ENCODE data around the gene SYTL5. TPM values are rescaled to one million over a fixed set of nuclear protein-coding genes. Genes with fewer than 3 reads are reported as not detected.

The SYTL5 gene
- total RNA-seq, 1 experiment from 2014 or later = not detected

- in situ Hi-C loops (cut with HindIII; ENCODE audit: low pct_unique_long_range_greater_than_20kb, low sequenced_read_pairs) = no loop called here
- DNase-seq (ENCODE audit: low read depth) = no peak
Observed at GRCh38 chrX:38079463-38079862, 73.1 kb downstream of the SYTL5 start.

GRCh38 chrX:38080808-38081207 is 74.5 kb downstream of the SYTL5 start:
- in situ Hi-C loops (cut with HindIII; ENCODE audit: low pct_unique_long_range_greater_than_20kb, low sequenced_read_pairs) = no loop called here
- DNase-seq (ENCODE audit: low read depth) = no peak

- in situ Hi-C loops (cut with HindIII; ENCODE audit: low pct_unique_long_range_greater_than_20kb, low sequenced_read_pairs) = no loop called here
- no peak for DNase-seq (ENCODE audit: low read depth)
Observed at GRCh38 chrX:38081909-38082308, 75.6 kb downstream of the SYTL5 start.

GRCh38 chrX:38082309-38082708 is 76.0 kb downstream of the SYTL5 start:
- in situ Hi-C loops (cut with HindIII; ENCODE audit: low pct_unique_long_range_greater_than_20kb, low sequenced_read_pairs) = no loop called here
- no peak for DNase-seq (ENCODE audit: low read depth)

GRCh38 chrX:38085813-38086212 is 79.5 kb downstream of the SYTL5 start:
- no peak for DNase-seq (ENCODE audit: low read depth)
- in situ Hi-C loops (cut with HindIII; ENCODE audit: low pct_unique_long_range_greater_than_20kb, low sequenced_read_pairs) = no loop called here

- in situ Hi-C loops (cut with HindIII; ENCODE audit: low pct_unique_long_range_greater_than_20kb, low sequenced_read_pairs) = no loop called here
- no peak for DNase-seq (ENCODE audit: low read depth)
Observed at GRCh38 chrX:38086451-38087215, 80.3 kb downstream of the SYTL5 start.

GRCh38 chrX:38087594-38087993 is 81.2 kb downstream of the SYTL5 start:
- in situ Hi-C loops (cut with HindIII; ENCODE audit: low pct_unique_long_range_greater_than_20kb, low sequenced_read_pairs) = no loop called here

GRCh38 chrX:38089173-38089982 is 83.0 kb downstream of the SYTL5 start:
- in situ Hi-C loops (cut with HindIII; ENCODE audit: low pct_unique_long_range_greater_than_20kb, low sequenced_read_pairs) = no loop called here
- no peak for DNase-seq (ENCODE audit: low read depth)

More at GRCh38 chrX:38087594-38087993, 81.2 kb downstream of the SYTL5 start:
- DNase-seq (ENCODE audit: low read depth) = no peak

- in situ Hi-C loops (cut with HindIII; ENCODE audit: low pct_unique_long_range_greater_than_20kb, low sequenced_read_pairs) = no loop called here
- peak; percentile 13 for DNase-seq (ENCODE audit: low read depth)
Observed at GRCh38 chrX:38095971-38096529, 89.7 kb downstream of the SYTL5 start.

GRCh38 chrX:38099688-38100087 is 93.3 kb downstream of the SYTL5 start:
- in situ Hi-C loops (cut with HindIII; ENCODE audit: low pct_unique_long_range_greater_than_20kb, low sequenced_read_pairs) = no loop called here
- DNase-seq (ENCODE audit: low read depth) = no peak

GRCh38 chrX:38102240-38102639 is 95.9 kb downstream of the SYTL5 start:
- in situ Hi-C loops (cut with HindIII; ENCODE audit: low pct_unique_long_range_greater_than_20kb, low sequenced_read_pairs) = no loop called here
- no peak for DNase-seq (ENCODE audit: low read depth)

GRCh38 chrX:38102875-38103274 is 96.5 kb downstream of the SYTL5 start:
- in situ Hi-C loops (cut with HindIII; ENCODE audit: low pct_unique_long_range_greater_than_20kb, low sequenced_read_pairs) = no loop called here
- no peak for DNase-seq (ENCODE audit: low read depth)

GRCh38 chrX:38103857-38104812 is 97.8 kb downstream of the SYTL5 start:
- no peak for DNase-seq (ENCODE audit: low read depth)
- in situ Hi-C loops (cut with HindIII; ENCODE audit: low pct_unique_long_range_greater_than_20kb, low sequenced_read_pairs) = no loop called here

- in situ Hi-C loops (cut with HindIII; ENCODE audit: low pct_unique_long_range_greater_than_20kb, low sequenced_read_pairs) = no loop called here
Observed at GRCh38 chrX:38105216-38105725, 98.9 kb downstream of the SYTL5 start.

GRCh38 chrX:38106991-38107655 is 100.8 kb downstream of the SYTL5 start:
- no peak for DNase-seq (ENCODE audit: low read depth)
- in situ Hi-C loops (cut with HindIII; ENCODE audit: low pct_unique_long_range_greater_than_20kb, low sequenced_read_pairs) = no loop called here

More at GRCh38 chrX:38105216-38105725, 98.9 kb downstream of the SYTL5 start:
- DNase-seq (ENCODE audit: low read depth) = no peak

GRCh38 chrX:38108364-38108763 is 102.0 kb downstream of the SYTL5 start:
- in situ Hi-C loops (cut with HindIII; ENCODE audit: low pct_unique_long_range_greater_than_20kb, low sequenced_read_pairs) = no loop called here
- DNase-seq (ENCODE audit: low read depth) = no peak

- in situ Hi-C loops (cut with HindIII; ENCODE audit: low pct_unique_long_range_greater_than_20kb, low sequenced_read_pairs) = no loop called here
- no peak for DNase-seq (ENCODE audit: low read depth)
Observed at GRCh38 chrX:38109042-38109898, 102.9 kb downstream of the SYTL5 start.

All from Caki2 (cell line).